ENCODE measurements around the gene HOXA3. TPM values are rescaled to one million over a fixed set of nuclear protein-coding genes. Genes with fewer than 3 reads are reported as not detected.

Gene HOXA3
- polyA plus RNA-seq, 5 donors: 33.5 to 53.1 (median 39.9) TPM

DNA sequence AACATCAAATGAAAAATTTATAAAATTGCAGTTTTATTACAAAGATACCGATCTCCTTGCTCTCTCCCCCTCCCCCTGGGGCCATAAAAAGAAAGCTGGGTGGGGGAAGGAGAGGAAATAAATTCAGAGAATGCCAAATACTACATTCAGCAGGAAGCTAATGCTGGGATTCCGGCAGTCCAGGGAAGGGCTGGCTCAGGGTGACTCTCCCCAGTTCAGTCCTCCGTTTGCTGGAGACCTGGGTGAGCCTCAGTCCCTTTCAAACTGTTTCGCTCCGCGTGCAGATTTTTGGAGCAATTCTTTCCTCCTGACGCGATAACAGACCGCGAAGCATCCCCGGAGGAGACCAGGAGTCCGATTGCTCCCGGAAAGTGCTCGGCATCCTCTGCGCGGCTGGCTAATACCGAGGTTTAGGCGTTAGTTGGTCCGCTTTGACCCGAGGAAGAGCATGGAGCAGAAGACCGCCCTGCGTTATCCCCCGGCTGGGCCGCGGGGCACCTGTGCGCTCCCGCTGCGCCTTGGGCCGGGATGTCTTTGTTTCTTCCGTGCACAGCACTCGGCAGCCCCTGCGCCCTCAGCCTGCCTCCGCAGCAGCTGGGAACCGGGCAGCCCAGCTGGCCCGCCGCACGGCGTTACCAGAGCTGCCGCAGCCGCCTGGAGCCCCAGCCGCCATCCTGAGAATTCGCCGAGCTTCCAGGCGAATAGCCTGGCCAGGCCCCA lies 46.0 kb downstream of the HOXA3 start:
- peak in 1 of 2 donors; percentile 55 for DNase-seq

DNA sequence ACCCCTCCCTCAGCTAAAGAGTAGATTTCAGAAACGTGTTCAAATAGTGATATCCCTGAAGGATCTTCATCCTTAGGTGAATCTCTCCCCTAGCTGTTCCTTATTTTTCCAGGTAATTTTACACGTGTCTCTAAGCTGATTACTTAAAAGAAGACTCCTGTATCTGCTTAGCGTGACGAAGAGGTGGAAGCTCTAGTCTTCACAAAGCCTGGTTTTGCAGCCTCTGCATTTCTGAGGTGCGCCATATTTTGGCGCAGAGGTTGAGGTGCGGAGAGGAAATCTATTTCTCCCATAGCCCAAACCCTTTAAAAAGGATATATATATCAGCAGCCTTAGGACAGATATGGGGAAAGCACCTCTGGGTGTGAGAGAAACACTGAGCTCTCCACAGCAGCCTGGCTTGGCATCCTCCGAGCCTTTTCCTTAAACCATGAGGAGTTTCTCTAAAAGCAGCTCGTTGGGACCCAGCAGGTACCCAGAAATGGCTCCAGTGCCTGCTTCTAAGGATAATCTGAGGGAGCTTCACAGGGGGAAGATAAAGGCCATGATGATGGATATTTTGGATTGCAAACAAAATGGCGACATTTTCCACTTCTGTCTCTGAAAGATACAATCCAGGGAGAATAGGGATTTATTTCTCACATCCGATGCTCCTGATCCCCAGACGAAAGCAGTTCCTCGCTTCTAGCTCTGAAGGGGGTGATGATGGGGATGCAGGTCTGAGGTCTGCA lies 46.9 kb downstream of the HOXA3 start:
- peak in 1 of 2 donors; percentile 43 for DNase-seq

DNA sequence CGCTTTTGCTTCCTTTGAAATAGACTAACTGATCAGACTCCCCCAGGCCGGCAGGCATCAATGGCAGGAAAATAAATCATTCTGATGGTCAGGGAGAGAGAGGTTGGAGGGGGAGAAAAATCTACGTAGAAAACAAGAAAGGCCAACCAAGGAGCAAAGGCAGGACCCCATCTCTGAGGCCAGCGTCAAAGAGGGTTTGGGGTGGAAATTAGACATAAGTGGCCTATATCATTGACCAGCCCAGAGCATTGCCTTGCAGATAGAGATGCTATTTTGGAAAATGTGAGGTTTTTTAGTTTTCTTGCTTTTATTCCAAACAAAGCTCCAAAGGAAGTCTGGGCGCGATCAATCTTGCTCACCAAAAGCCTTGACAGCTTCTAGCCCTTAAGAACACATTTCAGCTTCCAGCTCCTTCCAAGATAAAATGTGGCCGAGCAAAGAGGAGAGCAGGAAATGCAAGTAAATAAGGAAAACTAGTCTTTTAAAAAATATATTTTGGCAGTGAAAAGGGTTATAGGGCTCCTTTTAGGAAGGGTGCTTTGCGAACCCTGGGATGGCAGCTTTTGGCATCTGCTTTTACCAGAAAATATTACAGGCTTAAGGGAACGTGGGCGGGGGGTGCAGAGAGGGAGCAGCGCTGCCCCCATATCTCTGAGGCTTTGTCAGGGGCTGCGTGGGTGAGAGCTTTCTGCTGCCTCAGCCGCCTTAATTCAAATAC lies 47.9 kb downstream of the HOXA3 start:
- peak in 1 of 2 donors; percentile 79 for DNase-seq

DNA sequence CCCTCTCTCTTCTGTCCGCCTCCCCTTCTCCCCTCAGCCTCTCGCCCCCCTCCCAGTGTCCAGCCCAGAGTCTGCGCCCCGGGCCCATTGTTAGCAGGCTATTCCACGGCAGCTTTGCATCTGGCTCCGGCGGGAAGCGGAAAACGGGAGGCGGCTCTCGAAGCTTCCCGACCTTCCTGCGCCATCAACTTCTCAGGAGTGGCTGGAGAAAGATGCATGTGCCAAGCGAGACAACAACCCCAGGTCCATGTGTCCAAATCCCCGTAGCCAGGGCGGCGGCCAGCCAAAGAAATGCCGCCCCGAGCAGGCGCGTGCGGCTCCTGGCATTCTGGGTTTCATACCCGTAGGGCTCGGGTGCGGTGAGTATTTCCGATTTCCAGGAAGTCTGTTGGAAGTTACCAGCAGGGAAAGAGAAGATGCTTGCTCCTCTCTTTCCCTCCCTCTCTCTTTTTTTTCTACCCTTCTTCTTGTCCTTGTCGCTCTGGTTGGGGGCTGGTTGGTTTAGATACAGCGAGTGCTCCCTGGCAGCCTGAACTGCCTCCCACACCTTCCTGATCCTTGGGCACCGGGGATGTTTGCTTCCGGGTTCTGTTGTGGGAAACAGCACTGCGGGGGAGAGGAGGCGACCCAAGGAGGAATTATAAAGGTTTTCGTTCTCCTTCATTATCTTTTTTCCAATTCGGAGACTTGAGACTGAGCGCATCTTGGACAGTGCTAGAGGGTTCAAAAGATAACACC lies 48.7 kb downstream of the HOXA3 start:
- peak; percentile 45 for DNase-seq

DNA sequence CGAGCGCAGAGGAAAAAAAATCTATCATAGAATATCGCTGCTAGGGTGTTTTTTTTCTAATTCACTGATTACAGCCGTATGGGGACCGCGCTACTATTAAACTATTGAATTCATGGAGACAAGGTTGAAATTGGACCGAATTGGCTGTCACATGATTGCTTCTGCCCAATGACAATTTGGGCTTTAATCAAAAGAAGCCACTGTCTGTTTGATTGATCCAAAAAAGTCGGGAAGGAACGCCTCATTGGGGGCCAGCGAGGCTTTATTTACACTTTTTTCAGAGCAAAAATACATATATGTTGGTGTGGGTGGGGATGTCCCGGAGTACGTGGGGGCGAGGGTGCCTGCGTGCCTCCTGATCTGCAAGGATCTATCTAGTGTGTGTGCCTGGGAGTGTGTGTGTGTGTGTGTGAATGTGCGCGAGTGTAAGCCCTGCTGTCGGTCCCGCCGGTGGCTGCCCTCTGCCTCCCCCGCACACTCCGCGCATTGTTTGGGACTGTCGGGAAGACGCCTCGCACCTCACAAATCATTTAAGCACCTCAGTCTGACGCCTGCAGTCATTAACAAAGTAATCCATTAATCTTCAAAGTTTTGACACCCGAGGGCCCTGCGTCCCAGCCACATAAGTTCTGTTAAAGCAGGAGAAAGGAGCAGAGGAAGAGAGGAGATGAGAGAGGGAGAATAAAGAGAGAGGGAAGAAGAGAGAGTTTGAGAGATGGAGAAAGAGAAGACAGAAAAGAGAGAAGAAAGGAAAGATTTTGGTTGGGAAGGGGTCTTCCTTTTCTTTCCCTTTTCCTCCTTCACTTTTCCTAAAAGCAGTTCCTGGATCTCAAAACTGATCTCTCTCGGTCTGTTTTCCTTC lies 49.6 kb downstream of the HOXA3 start, which contains the start of gene HOXA2:
HOXA2 (minus strand) TSS at position 103 of the 862 bp plus-strand sequence. CDS start 183 bp downstream, outside the sequence.
- peak; percentile 80 to 87 for DNase-seq

DNA sequence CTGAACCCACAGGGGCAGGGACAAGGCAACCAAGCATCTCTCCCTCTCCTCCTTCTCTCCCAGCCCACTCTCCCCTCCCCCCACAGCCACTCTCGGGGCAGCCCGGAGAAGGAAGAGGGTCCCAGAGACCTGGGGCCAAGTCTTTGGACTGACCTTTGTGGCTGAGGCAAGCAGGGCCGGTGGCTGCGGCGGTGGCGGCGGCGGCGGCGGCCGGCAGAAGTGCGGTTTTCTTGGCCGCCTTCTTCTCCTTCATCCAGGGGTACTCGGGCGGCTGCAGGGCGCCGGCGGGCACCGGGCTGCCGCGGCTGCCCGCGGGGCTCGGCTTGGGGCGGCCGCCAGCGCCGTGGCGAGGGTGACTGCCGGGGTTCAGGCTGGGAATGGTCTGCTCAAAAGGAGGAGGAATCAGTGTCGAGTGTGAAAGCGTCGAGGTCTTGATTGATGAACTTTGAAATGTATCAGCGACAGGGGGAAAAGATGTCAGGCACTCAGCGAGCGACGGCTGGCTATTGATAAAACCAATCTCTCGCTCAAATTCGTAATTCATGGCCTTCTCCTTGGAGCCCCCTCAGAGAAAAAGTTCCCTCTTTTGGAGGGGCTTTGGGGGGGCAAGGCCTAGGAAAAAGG lies 50.3 kb downstream of the HOXA3 start:
- peak in 1 of 2 donors; percentile 54 for DNase-seq

DNA sequence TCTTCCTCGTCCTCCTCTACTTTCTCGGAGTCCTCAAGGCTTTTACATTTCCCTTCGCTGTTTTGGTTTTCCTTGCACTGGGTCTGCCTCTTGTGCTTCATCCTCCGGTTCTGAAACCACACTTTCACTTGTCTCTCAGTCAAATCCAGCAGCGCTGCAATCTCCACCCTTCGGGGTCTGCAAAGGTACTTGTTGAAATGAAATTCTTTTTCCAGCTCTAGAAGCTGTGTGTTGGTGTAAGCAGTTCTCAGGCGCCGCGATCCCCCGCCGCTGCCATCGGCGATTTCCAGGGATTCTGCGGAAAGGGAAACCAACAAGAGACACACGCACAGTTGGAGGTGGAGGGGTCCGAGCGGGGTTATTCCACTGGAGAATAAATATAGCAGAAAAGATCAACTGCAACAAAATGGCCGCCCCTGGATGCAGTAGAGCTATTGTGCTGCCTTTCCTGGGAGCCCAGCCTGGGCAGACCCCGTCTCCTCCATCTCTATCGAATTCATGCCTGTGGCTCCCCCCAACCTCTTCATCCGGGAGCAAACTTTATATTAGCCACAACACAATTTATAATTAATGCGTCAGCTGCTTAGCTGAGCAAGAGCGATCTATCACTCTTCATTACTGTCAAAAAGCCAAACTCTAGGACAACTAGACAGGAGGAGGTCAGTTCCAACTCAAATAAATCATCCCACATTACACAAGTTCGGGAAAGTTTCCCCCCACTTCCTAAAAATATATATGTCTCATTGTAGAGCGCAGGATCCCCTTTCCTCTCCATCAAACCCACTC lies 51.0 kb downstream of the HOXA3 start:
- peak; percentile 87 to 92 for DNase-seq

DNA sequence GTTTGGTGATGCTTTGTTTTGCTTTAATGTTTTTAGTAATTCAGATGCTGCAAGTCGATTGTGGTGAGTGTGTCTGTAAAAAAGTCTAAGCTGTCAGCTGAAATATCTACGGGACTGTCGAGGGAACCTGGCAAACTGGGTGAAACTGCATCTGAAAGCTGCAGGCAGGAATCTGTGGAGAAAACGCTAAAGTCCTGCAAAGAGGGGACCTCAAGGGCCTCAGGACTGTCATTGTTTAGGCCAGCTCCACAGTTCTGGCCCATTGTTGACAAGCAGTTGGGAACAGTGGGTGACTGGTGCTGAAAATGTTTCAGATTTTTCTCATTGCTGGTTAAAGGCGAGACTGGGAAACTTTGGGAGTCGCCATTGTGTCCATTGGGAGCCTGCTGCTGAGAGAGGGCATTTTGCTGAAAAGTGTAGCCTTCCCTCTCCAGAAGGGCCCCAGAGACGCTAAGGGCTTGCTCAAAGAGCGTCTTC lies 51.7 kb downstream of the HOXA3 start:
- DNase-seq: peak in 1 of 2 donors; percentile 42

DNA sequence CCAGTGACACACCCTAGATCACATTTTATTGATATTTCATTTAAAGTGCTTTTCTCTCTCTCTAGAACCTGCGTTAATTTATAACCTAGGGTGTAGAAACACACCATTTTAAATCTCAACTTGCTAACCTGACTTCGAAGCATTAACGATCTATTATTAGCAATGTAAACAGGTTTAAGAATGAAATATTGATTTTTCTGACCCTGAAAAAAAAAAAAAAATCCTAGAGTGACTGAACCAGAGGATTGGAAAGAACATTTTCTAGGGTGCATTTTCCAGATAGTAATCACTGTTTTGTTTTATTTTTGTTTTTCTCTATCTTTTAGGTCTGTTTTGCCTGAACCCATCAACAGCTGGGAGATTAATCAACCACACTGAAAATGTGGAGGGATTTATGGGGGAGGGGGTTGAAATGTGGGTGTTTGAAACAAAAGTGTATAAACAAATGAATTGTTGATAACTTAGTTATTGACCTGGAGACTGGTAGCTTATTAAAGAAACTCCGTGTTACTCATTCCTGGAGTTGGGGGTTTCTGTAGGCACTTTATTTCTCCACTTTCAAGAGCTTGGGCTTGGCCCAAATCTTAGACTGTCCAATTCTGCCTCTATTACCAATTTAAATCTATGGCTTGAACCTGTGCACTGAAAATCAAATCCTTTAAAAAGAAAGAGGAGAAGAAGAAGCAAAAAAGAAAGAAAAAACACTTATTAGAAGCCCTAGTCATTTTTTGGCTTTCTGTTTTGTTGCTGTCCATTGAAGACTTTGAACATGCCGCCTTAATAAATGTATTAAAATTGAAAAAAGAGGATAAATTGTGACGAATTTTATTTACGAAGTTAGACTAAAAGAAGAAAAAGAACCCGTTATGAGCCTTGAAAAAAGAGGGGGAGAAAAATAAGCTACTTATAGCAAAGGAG lies 52.7 kb downstream of the HOXA3 start:
- DNase-seq: no peak

DNA sequence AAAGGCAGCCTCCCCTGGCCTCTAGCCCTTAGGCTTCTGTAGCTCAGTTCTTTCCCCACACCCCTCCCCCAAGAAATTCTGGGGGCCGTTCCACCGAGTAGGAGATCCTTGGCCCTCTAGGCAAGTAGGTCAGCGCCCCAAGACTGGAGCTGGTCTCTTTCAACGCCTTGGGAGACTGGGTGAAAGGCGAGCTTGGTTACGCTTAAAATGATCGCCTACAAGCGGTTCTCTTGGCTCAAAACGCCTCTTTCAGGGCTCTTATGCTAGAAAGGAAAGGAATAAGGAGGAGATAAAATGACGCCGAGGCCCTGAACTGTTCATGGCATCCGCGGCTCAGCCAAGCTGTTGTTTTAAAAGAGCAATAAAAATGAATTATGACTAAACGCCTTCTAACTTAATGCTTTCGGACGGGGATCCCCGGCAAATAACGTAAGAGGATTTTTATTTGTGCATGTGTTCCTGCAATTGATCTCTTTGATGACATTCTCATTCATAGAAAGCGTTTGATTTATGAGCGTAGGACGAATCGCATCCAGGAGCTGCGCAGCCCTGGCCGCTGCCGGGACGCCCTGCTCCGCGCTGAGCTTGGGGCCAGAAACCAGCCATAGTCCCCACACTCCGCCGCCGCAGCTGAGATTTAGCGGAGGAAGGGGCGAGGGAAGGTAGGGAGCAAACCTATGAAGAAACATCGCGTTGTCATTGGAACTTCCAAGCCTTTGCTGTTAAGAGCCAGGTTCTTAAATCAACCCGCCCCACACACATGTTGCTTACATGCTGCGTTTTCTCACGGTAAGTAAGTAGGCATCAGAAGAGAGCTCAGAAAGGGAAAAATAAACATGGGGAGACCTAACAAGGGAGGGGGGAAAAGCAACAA lies 53.6 kb downstream of the HOXA3 start:
- DNase-seq: peak; percentile 76

DNA sequence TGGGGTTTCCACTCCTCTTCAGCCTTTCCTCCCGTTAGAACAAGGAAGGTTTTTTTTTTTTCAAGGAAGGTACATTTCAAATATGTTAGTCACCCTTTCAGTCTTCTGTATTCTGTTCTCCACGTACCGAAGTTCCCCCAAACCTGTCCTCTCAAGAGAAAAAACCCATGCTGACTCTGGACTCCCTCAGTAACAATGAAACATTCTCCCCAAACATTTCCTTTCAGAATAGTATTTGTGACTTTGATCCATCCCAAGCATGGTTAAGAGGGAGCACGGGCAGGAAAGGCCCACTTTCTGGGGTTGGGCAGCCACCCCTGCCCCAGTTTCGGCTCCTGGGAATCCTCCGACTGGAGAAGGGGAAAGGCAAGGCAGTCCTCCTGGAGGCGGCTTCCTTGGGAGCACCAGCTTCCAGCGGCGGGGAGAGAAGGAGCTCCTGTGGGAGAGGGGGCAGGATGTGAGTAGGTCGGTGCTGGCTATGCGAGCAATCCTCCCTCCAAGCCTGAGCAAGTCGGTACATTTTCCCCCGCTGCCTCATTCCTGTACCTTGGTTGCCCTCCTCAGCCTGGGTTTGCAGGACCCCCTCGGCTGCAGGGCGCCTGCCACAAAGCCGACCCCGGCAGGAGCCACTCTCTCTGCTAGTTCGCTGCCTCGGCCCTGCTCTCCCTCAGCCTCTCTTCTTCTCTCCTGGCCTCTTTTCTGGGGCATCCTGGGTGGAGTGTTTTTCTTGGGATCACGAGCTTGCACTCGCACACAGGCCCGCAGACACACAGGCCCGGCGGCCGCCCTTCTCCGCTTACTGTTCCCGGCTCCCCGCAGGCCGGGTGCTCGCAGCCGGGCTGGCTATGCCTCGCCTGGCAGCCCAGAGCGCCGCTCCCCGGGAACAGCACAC lies 54.5 kb downstream of the HOXA3 start:
- DNase-seq: no peak

DNA sequence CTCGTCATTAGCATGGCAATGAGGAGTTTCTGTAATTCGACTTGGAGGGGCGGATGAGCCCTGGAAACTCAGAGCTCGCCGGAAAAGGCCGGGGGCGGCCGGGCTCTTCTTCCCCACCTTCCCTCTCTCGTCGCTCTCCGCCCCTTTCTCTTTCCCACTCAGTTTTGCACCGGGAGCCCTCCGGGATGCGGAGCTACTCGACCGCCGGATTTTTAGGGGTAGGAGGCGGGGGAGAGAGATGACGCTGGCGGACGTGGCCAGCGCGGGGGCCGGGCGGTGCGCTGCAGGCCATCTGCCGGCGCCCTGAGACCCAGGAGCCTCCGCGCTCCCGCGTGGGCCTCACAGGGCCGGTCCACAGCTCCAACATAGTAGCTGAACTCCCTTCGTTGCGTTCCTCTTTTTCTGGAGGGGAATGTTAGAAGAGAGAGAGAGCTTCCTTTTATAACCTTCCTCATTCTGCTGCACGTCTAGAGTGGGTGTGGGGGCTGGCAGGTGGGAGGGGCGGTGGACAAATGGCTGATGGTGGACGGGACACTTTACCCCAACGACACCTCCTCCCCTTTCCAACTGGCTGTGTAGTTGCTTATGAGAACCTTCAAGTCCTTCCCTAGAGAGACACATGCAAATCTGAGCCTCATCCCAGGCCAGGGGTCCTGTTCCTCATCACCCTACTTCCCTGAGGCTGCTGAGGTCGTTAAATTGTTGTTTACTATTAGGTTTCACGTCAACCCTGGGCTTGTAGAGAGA lies 55.4 kb downstream of the HOXA3 start:
- DNase-seq: peak; percentile 49 to 55

DNA sequence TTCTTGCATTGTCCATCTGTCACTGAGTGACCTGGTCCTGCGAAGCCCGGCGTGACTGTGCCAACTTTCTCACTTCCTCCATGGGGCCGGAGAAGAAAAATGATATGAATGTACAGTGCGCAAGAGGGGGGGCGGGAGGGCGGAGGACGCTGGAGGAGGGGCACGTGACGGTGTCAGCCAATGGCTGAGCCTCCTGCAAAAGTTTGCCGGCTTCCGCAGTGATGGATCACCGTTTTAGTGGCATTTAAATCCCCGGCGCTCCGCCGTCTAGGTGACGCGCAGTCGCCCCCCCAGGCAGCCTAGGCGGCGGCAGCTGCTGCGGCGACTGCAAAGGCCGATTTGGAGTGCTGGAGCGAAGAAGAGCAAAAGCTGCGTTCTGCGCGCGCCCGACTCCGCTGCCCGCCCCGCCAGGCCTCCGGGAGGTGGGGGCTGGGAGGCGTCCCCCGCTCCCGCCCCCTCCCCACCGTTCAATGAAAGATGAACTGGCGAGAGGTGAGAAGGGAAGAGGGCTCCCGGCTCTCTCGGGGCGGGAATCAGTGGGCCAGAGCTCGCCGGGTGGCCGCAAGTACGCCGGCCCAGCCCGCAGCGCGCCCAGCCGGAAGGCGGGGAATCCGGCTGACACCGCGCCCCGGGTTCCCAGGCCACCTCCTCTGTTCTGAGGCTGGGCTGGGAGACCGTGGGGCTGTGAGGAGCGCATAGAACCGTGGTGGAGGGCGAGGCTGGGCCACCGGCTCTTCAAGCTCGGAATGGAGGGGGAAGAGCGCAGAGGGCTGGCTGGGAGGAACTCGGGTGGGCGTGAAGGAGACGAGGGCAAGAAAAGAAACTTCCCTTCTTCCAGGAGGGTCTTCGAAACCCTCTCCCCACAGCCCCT lies 56.3 kb downstream of the HOXA3 start, which contains the start of gene HOXA1:
HOXA1 (minus strand) TSS at position 104 of the 871 bp plus-strand sequence; CDS start at position 16, 88 bp downstream.
- DNase-seq: peak; percentile 90
